GM10248 (cell line): Measurements from ENCODE around the gene PSMB2.

Experiments used
- CTCF ChIA-PET: fragments of 300-600 bp; sonication (Branson Sonifier 250); formaldehyde crosslinking; extraction: SDS; loops from one replicate; lab custom pipeline; 2021; ENCODE audit warnings: antibody characterized with exemption; lab: Yijun Ruan, JAX
- POLR2A ChIA-PET: fragments of 350-650 bp; sonication (Branson Sonifier 250); formaldehyde crosslinking; extraction: SDS; loops from one replicate; lab custom pipeline; 2020; ENCODE audit warnings: antibody characterized with exemption; lab: Yijun Ruan, JAX
- DNase-seq: peaks from one replicate; pipeline ENCODE4 v3.0.0; 2012; ENCODE audit errors: extremely low spot score
- TF ChIP-seq, protein P1 (sequence below): IDR thresholded peaks from 2 replicates; pipeline ENCODE4 v1.5.1; 2012; ENCODE audit warnings: mild to moderate bottlenecking, low read depth; ENCODE audit errors: extremely low read depth, missing control alignments, control extremely low read depth

Gene PSMB2

DNA sequence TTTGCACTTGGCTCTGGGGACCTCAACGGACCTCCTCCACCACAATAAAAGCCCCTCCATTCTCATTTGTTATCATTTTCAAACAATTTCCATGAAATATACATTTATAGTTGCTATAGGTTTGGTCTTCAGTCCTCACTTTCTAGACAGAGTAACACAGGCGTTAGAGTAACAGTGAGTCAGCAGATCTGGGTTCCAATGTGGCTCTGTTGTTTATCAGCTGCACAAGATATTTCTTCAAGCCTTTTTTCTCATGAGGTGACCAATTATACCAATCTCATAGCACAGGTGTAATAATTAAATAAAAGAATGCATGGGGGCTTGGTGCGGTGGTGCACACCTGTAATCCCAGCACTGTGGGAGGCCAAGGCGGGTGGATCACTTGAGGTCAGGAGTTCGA lies 32.8 kb upstream of the PSMB2 start:
- POLR2A ChIA-PET, result interaction anchor here (0.7 kb wide), 1 partner anchor 482 kb away, joined by 4 read pairs; no protein-coding TSS in a partner anchor
- TF ChIP-seq, protein P1, sequence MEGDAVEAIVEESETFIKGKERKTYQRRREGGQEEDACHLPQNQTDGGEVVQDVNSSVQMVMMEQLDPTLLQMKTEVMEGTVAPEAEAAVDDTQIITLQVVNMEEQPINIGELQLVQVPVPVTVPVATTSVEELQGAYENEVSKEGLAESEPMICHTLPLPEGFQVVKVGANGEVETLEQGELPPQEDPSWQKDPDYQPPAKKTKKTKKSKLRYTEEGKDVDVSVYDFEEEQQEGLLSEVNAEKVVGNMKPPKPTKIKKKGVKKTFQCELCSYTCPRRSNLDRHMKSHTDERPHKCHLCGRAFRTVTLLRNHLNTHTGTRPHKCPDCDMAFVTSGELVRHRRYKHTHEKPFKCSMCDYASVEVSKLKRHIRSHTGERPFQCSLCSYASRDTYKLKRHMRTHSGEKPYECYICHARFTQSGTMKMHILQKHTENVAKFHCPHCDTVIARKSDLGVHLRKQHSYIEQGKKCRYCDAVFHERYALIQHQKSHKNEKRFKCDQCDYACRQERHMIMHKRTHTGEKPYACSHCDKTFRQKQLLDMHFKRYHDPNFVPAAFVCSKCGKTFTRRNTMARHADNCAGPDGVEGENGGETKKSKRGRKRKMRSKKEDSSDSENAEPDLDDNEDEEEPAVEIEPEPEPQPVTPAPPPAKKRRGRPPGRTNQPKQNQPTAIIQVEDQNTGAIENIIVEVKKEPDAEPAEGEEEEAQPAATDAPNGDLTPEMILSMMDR, result no peak
- no peak for DNase-seq
- CTCF ChIA-PET, result no interaction called here

- no peak for DNase-seq
- TF ChIP-seq, protein P1, result no peak
- CTCF ChIA-PET, result interaction anchor here (0.9 to 1.8 kb wide), 4 partner anchors 12 to 55 kb away, joined by 3 to 5 read pairs (median 3); no protein-coding TSS in a partner anchor
- POLR2A ChIA-PET, result no interaction called here
Measured at GRCh38 chr1:35672116-35672515, 30.8 kb upstream of the PSMB2 start.

- DNase-seq, result no peak
- POLR2A ChIA-PET, result no interaction called here
- TF ChIP-seq, protein P1, result no peak
- CTCF ChIA-PET, result interaction anchor here (2.3 kb wide), 1 partner anchor 47 kb away, joined by 9 read pairs; no protein-coding TSS in a partner anchor
Measured at GRCh38 chr1:35668506-35668905, 27.2 kb upstream of the PSMB2 start.

- CTCF ChIA-PET, result interaction anchor here (0.9 to 1.6 kb wide), 3 partner anchors 9 to 49 kb away, joined by 3 to 4 read pairs (median 3); no protein-coding TSS in a partner anchor
- TF ChIP-seq, protein P1, result no peak
- DNase-seq, result no peak
- POLR2A ChIA-PET, result no interaction called here
Measured at GRCh38 chr1:35666916-35667315, 25.6 kb upstream of the PSMB2 start.

DNA sequence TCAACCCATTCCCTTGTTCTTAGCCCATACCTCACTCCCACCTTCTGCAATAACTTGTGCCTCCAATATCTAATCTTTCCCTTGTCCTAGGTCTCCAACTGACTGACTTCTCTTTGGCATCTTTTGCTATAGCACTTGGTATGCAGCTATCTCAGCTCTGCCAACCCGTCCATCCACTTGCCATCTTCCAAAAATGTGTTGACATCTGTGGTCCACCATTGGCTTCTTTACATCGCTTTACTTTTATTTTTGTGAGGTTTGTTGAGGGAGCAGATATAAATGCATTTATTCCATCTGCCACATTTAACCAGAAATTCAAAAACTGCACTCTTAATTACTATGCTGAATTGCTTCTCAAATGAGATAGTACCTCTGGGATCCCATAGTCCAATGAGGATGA lies 24.9 kb upstream of the PSMB2 start:
- CTCF ChIA-PET, result interaction anchor here (0.9 to 1.6 kb wide), 3 partner anchors 10 to 50 kb away, joined by 3 to 4 read pairs (median 3); no protein-coding TSS in a partner anchor
- POLR2A ChIA-PET, result no interaction called here
- TF ChIP-seq, protein P1, result no peak
- no peak for DNase-seq

DNA sequence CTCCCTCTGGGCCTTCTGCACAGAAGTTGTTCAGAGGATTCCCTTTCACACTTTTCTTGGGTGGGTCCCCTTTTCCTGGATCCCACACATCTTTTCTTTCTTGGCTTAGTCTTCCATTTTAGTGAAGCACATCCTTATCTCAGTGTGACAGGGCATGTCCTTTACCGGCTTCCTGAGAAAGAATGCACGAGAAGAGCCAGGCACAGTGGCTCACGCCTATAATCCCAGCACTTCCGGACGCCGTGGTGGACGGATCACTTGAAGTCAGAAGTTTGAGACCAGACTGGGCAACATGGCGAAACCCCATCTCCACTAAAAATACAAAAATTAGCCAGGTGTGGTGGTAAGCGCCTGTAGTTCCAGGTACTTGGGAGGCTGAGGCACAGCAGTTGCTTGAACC lies 22.1 kb upstream of the PSMB2 start:
- CTCF ChIA-PET, result no interaction called here

More for the DNA sequence above, 22.1 kb upstream of the PSMB2 start:
- TF ChIP-seq, protein P1, result no peak
- DNase-seq, result no peak
- POLR2A ChIA-PET, result no interaction called here
